GM19193 (cell line): ENCODE measurements around the gene DDO.

Experiments
- POLR2A ChIP-seq: IDR thresholded peaks from 4 replicates; pipeline ENCODE4 v1.6.1; 2011; ENCODE audit not compliant: insufficient read depth, insufficient read length; ENCODE audit errors: extremely low read depth

DDO gene

GRCh38 chr6:110399219-110400071 is 15.9 kb downstream of the DDO start:
- TF ChIP-seq POLR2A: no peak

GRCh38 chr6:110398778-110399177 is 16.6 kb downstream of the DDO start:
- no peak for TF ChIP-seq POLR2A

GRCh38 chr6:110395221-110395620 is 20.2 kb downstream of the DDO start:
- no peak for TF ChIP-seq POLR2A

DNA sequence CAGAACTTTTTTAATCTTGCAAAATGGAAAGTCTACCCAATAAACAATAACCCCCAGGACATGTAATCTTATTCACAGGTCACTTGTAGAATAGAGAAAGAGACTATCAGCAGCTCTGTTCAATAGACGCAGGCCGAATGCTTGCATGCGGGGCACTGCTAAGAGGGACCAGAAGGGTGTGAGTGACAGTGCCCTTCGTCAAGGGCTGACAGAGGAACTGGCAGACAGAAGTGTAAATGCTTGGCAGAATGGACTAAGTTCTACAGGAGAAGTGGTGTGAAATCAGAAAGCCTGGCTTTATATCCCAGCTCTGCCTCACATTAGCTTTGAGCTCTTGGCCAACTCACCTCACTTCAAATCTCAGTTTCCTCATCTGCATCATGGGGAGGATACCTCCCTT is 21.0 kb downstream of the DDO start:
- TF ChIP-seq POLR2A: no peak

- TF ChIP-seq POLR2A: no peak
Observed at GRCh38 chr6:110392727-110393126, 22.6 kb downstream of the DDO start.

DNA sequence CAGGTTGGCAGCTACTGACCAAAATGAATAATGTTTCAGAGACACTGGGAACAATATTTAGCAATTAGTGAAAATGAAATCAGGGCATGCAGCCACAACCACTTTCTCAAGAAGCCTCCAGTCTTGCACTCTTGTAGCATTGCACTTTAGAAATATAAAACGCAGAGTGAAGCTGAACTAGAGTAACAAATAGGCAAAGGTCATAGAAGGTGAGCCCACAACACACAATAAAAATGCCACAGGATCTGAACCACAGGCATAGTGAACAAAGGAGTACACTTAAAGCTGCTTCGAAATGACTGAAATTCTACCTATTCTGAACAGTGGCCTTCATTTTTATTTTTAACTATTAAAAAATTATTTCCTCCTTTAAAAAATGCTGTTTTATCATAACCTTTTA is 25.0 kb downstream of the DDO start:
- no peak for TF ChIP-seq POLR2A

GRCh38 chr6:110389689-110390382 is 25.5 kb downstream of the DDO start:
- TF ChIP-seq POLR2A: no peak

DNA sequence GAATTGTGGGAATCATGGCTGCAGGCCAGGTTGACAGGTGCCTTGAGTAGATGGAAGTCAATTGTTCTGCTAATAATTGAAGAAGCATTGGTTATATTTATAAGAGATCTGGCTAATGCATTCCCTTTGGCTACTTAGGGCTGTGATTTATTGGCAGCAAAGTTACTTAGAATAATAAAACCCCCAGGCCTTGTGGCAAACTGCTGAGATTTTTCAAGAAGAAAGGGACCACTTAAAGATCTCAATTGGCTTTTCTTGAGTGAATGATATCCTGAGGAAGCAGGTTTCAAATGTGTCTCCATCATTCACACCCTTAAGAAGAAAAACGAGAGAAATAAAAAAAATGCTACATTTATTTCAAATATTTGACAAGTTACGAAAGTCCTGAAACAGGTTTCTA is 27.4 kb downstream of the DDO start:
- no peak for TF ChIP-seq POLR2A

DNA sequence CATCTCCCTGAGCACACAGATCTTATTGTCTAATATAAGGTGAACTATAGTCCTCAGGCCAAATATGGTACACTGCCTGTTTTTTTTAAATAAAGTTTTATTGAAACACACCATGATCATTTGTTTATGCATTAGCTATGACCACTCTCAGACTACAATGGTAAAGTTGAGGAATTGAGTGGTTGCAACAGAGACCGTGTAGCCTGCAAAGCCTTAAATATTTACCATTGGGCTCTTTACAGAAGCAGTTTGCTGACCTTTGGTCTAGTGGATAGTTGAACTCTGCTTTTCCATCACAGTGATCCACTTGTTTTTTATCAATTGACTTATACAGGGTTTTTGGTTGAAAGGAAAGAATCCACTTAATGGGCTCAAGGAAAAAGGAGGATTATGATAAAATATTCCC is 29.9 kb downstream of the DDO start:
- no peak for TF ChIP-seq POLR2A

DNA sequence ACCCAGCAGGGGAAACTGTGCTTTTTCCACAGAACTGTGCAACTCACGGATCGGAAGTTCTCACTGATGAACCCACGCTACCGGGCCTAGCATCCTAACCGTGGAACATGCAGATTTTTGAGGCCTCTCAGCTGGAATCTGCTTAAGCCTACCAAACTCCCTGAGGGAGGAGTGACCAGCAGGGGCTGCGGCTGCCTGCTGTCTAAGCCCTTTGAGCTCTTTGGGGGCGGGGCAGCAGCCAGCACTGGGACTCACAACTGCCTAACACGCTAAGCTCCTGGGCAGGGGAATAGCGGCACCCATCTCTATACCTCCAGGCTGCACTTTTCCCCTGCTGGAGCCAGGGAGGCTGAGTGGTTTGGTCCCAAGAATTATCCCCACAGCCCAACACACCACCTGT is 36.8 kb downstream of the DDO start:
- TF ChIP-seq POLR2A: no peak

- no peak for TF ChIP-seq POLR2A
Observed at GRCh38 chr6:110369066-110369465, 46.3 kb downstream of the DDO start.

DNA sequence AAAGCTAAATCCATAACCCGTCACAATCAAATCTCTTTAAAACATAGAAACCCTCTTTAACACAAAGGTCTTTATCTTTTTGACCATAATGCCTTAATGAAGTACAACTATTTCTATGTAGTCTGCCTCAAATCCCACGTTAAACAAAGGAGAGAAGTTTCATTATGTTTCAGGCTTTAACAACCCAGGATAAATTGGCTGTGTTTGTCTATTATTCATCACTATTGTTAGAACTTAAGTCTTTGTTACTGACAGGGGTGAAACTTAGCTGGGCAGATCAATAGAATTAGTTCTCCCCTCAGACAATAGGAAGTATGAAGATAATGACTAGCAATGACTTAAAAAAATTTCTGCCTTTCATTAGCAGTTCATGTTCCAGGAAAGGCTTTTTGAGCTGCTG is 47.1 kb downstream of the DDO start:
- no peak for TF ChIP-seq POLR2A

DNA sequence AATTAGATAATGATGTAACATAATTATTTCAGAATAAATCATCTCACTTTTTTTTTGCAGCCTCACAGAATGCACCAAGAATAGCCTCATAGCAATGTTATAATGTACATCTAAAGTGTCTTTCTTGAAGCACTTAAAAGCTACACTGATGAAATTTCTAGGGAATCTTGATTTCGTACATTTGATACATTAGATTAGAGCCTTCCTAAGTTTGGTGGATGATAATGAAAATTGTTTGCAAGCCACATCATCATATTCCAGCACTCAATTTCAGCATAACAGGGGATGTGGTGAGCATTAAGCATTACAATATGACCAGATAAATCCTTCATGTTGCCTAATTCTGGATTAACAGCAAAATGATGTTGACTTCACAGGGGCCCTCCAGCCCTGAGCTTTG is 47.5 kb downstream of the DDO start:
- TF ChIP-seq POLR2A: no peak

DNA sequence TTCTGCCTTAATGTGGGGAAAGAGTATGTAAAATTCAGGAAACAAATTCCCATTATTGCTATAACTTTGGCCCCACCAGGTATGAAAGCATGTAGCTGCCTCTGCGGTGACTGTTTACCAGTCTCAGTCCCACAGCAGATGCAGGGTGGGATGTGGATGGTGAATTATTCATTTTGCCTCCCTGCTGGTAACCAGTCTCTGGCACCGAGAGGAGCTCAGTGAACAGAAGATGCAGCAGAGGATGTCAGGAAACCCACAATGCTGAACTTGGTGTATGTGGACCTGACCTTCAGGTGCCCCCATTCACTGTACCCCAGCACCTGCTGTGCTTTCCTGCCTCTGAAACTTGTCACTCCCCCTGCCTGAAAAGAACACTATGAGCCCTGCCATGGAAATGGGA is 48.4 kb downstream of the DDO start:
- no peak for TF ChIP-seq POLR2A

GRCh38 chr6:110366256-110366655 is 49.1 kb downstream of the DDO start:
- TF ChIP-seq POLR2A: no peak
